Activated naive CD4-positive, alpha-beta T cell treated with anti-CD3 and anti-CD28 coated beads, Interleukin-2, amount 10 ng/mL, durations not matched to agents 7 days and 5 days (primary cell): Measurements from ENCODE around the gene TJP3.

Experiments used
- CTCF ChIA-PET: fragments of 350-600 bp; sonication (Branson Sonifier 250); formaldehyde crosslinking; loops from one replicate; lab custom pipeline; 2021; ENCODE audit warnings: antibody characterized with exemption; lab: Charles Lee
- DNase-seq: peaks from one replicate; pipeline ENCODE4 v3.0.0-alpha.2; 2020
- H3K27ac Mint-ChIP-seq: one replicate; pipeline ENCODE4 v1.8.0; 2021; ENCODE audit warnings: mild to moderate bottlenecking, moderate library complexity, mixed read lengths
- H3K27me3 Mint-ChIP-seq: one replicate; pipeline ENCODE4 v1.8.0; 2021; ENCODE audit warnings: mild to moderate bottlenecking, mixed read lengths
- H3K36me3 Mint-ChIP-seq: one replicate; pipeline ENCODE4 v1.8.0; 2021; ENCODE audit warnings: mixed read lengths
- H3K4me1 Mint-ChIP-seq: one replicate; pipeline ENCODE4 v1.8.0; 2021; ENCODE audit warnings: mixed read lengths
- H3K4me3 Mint-ChIP-seq: one replicate; pipeline ENCODE4 v1.8.0; 2021; ENCODE audit warnings: mild to moderate bottlenecking, moderate library complexity, mixed read lengths
- H3K9me3 Mint-ChIP-seq: one replicate; pipeline ENCODE4 v1.8.0; 2021; ENCODE audit warnings: mixed read lengths

TJP3 gene

DNA sequence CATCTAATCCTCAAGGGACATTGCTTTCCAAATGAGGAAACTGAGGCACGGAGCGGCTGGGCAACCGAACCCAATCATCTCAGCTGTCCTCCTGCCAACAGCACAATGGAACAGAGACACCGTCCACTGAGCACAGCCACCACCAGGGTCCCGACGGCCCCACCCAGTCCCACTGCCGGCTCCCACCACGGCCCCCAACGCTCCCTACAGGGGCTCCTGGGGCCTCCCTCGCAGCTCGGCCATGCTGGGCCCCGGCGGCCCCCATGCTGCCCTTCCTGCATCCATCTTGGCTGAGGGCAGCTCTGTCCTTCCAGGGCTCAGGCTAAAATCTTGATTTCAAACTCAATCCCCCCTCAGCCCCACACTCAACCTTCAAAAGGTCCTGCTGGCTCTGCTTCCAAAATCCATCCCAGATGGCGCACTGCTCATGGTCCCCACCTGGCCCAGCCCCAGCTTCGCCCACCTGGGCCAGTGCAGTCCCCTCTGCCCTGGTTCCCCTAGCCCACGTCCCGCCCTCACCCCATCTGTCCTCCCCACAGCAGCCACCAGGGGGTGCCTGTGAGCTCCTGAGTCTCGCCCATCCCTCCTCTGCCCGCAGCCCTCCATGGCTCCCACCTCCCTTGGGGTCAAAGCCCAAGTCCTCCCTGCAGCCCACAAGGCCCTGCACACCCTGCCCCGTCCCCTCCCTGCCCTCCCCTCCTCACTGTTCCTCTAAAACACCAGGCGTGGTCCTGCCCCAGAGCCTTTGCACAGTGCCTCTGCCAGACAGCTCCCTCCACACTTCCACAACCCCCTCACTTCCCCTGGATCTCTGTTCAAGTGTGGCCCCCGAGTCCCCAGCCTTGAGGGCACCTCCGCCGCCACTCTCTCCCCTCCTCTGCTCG is 15.8 kb upstream of the TJP3 start:
- H3K9me3 Mint-ChIP-seq, result peaks cover 3% of the 10 kb centered on the region

GRCh38 chr19:3693025-3693925 is 14.9 kb upstream of the TJP3 start:
- no peak overlapping the region for H3K4me3 Mint-ChIP-seq
- H3K36me3 Mint-ChIP-seq, result peaks cover 3% of the 10 kb centered on the region
- no peak overlapping the region for H3K27ac Mint-ChIP-seq

More for the DNA sequence above, 15.8 kb upstream of the TJP3 start:
- peak; percentile 63 for DNase-seq
- CTCF ChIA-PET, result interaction anchor here (0.6 to 1.6 kb wide), 4 partner anchors 16 to 117 kb away, joined by 3 to 6 read pairs (median 4); partner anchors contain the start of gene TJP3
- Mint-ChIP-seq H3K36me3 (peaks cover 3% of the 10 kb centered on the region), H3K4me3 (no peak overlapping the region), H3K27ac (no peak overlapping the region), H3K4me1 (peaks cover 38% of the 10 kb centered on the region), H3K27me3 (peaks cover 4% of the 10 kb centered on the region)

DNA sequence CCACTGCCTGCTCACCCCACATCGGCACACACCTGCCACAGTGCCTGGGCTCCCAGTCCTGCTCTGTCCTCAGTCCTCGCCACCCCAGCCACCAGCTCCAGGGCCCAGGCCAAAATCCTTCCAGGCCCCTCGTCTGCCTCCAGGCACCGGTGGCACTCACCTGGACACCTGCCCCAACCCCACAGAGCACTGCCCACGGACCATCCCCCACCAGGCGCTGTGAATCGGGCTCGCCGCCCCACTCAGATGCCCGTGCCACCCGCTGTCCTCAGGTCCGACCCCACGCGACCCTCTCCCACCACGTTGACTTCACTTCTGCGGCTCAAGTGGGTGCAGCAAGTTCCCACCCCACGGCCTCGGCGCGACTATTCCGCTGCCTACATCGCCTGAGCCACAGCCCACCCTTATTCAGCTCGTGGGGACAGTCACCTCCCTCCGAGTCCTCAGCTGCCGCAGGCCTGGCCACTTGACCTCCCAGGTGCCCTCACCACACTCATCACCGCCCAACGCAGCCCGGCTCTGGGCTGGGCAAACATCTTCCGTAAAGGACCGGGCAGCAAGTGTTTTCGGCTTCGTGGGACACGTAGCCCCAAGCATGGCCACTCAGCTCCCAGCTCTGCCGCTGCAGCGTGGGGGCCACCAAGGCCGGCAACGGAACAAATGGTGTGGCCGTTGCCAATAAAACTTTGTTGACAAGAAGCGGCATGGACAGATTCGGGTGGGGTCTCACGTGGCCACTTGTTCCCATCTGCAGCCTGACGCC is 13.6 kb upstream of the TJP3 start:
- no peak overlapping the region for H3K27ac Mint-ChIP-seq
- peaks cover 43% of the 10 kb centered on the region for H3K4me1 Mint-ChIP-seq
- CTCF ChIA-PET, result no interaction called here

More at GRCh38 chr19:3693025-3693925, 14.9 kb upstream of the TJP3 start:
- no peak for DNase-seq
- peaks cover 3% of the 10 kb centered on the region for H3K9me3 Mint-ChIP-seq
- peaks cover 37% of the 10 kb centered on the region for H3K4me1 Mint-ChIP-seq
- H3K27me3 Mint-ChIP-seq, result peaks cover 3% of the 10 kb centered on the region
- CTCF ChIA-PET, result interaction anchor here (0.6 to 1.5 kb wide), 2 partner anchors 19 to 118 kb away, joined by 3 to 6 read pairs; no protein-coding TSS in a partner anchor

GRCh38 chr19:3695124-3695733 is 13.0 kb upstream of the TJP3 start:
- CTCF ChIA-PET, result no interaction called here
- H3K27ac Mint-ChIP-seq, result no peak overlapping the region
- peaks cover 3% of the 10 kb centered on the region for H3K9me3 Mint-ChIP-seq
- DNase-seq, result no peak
- no peak overlapping the region for H3K4me3 Mint-ChIP-seq
- H3K27me3 Mint-ChIP-seq, result no peaks in the 10 kb centered on the region
- H3K36me3 Mint-ChIP-seq, result peaks cover 3% of the 10 kb centered on the region
- peaks cover 36% of the 10 kb centered on the region for H3K4me1 Mint-ChIP-seq

More for the DNA sequence above, 13.6 kb upstream of the TJP3 start:
- Mint-ChIP-seq H3K4me3 (no peak overlapping the region), H3K9me3 (peaks cover 3% of the 10 kb centered on the region), H3K36me3 (peaks cover 3% of the 10 kb centered on the region), H3K27me3 (no peaks in the 10 kb centered on the region)
- no peak for DNase-seq

DNA sequence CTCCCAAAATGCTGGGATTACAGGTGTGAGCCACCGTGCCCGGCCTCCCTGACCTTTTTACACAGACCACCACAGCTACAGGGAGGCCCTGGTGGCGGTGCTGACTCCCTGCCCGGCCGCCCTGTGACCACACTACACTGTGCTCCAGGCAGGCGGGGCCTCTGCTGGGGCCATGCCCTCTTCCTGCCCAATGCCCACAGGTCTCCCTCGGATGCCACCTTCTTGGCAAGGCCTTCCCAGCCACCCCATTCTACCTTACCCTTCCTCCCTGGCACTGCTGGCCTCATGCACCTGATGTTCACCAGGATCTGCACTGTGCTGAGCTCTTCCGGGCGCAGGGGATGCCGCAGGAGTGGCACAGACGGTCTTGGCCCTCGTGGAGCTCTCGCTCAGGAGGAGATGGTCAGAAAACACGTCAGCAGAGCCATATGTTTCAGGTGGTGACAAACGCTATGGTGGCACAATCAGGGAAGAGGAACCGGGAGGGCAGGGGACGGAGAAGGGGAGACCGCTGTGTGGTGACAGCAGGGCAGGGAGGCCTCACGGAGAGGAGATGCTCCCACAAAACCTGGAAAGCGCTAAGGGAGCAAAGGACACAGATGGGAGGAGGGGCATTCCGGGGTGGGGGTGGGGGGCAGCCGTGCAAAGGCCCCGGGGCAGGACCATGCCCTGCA is 12.1 kb upstream of the TJP3 start:
- Mint-ChIP-seq H3K4me3 (no peak overlapping the region), H3K36me3 (peaks cover 2% of the 10 kb centered on the region), H3K9me3 (no peaks in the 10 kb centered on the region), H3K27ac (no peak overlapping the region), H3K27me3 (no peaks in the 10 kb centered on the region), H3K4me1 (peaks cover 33% of the 10 kb centered on the region)
- CTCF ChIA-PET, result interaction anchor here (1.9 kb wide), 1 partner anchor 30 kb away, joined by 8 read pairs; no protein-coding TSS in a partner anchor
- no peak for DNase-seq

DNA sequence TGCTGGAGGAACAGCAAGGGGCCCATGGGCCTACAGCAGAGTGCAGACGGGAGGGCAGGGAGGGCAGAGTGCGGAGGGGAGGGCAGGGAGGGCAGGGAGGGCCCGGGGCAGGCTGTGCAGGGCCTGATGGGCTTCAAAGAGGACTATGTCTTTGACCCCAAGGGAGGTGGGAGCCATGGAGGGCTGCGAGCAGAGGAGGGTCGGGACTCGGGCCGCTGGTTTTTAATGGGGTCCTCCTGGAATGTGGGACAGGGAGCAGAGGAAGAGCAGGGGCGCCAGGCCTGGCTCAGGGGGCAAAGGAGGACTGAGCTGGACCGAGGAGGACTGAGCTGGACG is 11.6 kb upstream of the TJP3 start:
- CTCF ChIA-PET, result interaction anchor here (1.9 kb wide), 1 partner anchor 30 kb away, joined by 8 read pairs; no protein-coding TSS in a partner anchor
- H3K36me3 Mint-ChIP-seq, result peaks cover 2% of the 10 kb centered on the region
- H3K4me3 Mint-ChIP-seq, result no peak overlapping the region
- H3K9me3 Mint-ChIP-seq, result no peaks in the 10 kb centered on the region
- DNase-seq, result no peak
- H3K27me3 Mint-ChIP-seq, result no peaks in the 10 kb centered on the region
- peaks cover 28% of the 10 kb centered on the region for H3K4me1 Mint-ChIP-seq
- no peak overlapping the region for H3K27ac Mint-ChIP-seq

- Mint-ChIP-seq H3K36me3 (peaks cover 2% of the 10 kb centered on the region), H3K27ac (no peak overlapping the region), H3K4me3 (no peak overlapping the region), H3K27me3 (no peaks in the 10 kb centered on the region), H3K4me1 (peaks cover 25% of the 10 kb centered on the region), H3K9me3 (no peaks in the 10 kb centered on the region)
- CTCF ChIA-PET, result interaction anchor here (1.9 kb wide), 1 partner anchor 31 kb away, joined by 8 read pairs; no protein-coding TSS in a partner anchor
- no peak for DNase-seq
These were observed 11.1 kb upstream of the TJP3 start for GRCh38 chr19:3697094-3697493.

DNA sequence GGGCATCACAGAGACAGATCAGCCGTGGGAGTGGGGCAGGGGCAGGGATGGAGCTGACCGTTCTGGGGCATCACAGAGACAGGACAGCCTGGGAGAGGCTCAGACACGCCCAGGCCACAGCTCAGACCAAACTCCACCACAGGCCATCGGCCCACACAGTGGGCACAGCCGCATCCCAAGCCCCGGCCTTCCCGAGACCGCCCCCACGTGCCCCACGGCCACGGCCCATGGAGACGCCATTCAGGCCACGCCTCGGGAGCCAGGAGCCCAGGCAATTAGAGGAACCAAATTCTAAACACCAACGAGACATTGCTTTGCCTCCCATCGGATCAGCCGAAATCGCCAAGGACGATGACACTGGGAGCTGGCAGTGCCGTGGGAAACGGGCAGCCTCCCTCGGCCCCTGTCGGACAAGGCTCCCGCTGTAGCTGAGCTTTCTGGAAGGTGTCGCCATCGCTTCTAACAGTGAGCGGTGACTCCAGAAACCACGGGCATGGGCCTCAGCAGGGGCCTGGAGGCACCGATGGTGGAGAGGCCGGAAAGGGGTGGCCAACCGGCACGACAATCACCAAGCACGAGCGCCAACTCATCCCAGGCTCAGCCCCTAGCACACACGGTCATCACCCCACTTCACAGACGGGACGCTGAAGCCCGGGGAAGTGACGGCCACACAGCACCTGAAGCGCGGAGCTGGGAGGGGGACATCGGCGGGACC is 10.4 kb upstream of the TJP3 start:
- Mint-ChIP-seq H3K4me3 (peak overlapping the region; percentile 41), H3K27ac (no peak overlapping the region), H3K4me1 (peaks cover 21% of the 10 kb centered on the region), H3K27me3 (peaks cover under 1% of the 10 kb centered on the region), H3K36me3 (peaks cover 2% of the 10 kb centered on the region), H3K9me3 (no peaks in the 10 kb centered on the region)
- CTCF ChIA-PET, result interaction anchor here (1.9 kb wide), 1 partner anchor 31 kb away, joined by 8 read pairs; no protein-coding TSS in a partner anchor
- no peak for DNase-seq

DNA sequence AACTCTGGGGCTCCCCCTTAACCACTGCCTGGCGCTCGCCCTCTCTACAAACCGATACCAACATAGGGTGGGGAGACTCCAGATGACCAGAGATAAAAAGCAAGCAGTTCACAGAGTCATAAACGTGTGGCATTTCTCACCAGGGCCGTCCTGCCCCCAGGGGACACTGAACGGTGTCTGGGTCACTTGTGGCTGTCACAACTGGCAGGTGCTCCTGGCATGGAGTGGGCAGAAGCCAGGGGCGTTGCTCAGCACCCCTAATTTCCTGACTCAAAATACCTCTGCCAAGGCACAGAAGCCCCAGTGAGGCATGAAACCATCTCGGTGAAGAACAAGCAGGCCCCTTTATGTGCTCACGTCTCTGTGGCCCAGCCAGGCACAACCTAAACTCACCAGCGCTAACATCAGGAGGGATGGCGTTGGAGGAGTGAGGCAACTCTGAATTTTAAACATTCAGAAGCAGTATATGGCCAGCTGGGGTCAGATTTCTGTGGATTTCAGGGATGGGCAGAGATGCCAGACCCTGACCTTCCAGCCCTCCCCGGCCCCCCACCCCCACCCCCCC is 9.7 kb upstream of the TJP3 start:
- DNase-seq, result no peak
- Mint-ChIP-seq H3K9me3 (no peaks in the 10 kb centered on the region), H3K4me1 (peaks cover 19% of the 10 kb centered on the region), H3K4me3 (peak overlapping the region; percentile 41), H3K36me3 (peaks cover 2% of the 10 kb centered on the region), H3K27ac (no peak overlapping the region), H3K27me3 (peaks cover 5% of the 10 kb centered on the region)
- CTCF ChIA-PET, result interaction anchor here (2.2 kb wide), 1 partner anchor 32 kb away, joined by 9 read pairs; no protein-coding TSS in a partner anchor

GRCh38 chr19:3698974-3699740 is 9.0 kb upstream of the TJP3 start:
- Mint-ChIP-seq H3K4me3 (peak overlapping the region; percentile 92), H3K27ac (peak overlapping the region; percentile 83), H3K27me3 (peaks cover 8% of the 10 kb centered on the region), H3K36me3 (peaks cover 2% of the 10 kb centered on the region), H3K4me1 (peaks cover 19% of the 10 kb centered on the region), H3K9me3 (no peaks in the 10 kb centered on the region)
- CTCF ChIA-PET, result interaction anchor here (0.8 to 2.2 kb wide), 4 partner anchors 8 to 149 kb away, joined by 3 to 9 read pairs (median 6); partner anchors contain the start of gene TJP3
- peak; percentile 56 for DNase-seq

DNA sequence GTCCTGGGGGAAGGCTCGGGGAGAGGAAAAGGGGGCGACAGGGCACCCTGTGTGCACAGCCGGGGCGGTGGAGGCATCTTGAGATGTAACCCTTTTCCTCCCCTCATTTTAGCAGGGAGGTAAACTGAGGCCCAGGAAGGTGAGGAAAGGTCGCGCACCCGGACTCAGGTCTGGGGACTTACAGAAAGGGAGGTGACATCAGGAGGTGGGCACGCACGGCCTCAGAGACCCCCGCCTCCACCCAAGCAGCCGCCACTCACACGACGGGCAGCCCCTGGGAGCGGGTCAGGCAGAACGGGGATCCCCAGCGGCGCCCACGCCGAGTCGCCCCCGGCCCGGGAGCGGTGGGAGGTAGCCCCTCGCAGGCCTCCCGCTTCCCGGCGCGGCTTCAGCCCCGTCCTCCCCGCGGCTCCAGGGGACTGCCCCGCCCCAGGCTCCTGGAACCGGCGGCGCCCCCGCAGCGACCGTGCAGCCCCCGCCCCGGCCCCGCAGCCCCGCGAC is 8.4 kb upstream of the TJP3 start:
- H3K4me3 Mint-ChIP-seq, result peak overlapping the region; percentile 92
- peaks cover 2% of the 10 kb centered on the region for H3K36me3 Mint-ChIP-seq
- peaks cover 10% of the 10 kb centered on the region for H3K27me3 Mint-ChIP-seq
- peaks cover 19% of the 10 kb centered on the region for H3K4me1 Mint-ChIP-seq
- H3K9me3 Mint-ChIP-seq, result no peaks in the 10 kb centered on the region
- DNase-seq, result peak; percentile 33
- CTCF ChIA-PET, result interaction anchor here (0.8 to 2.2 kb wide), 5 partner anchors 8 to 148 kb away, joined by 3 to 9 read pairs (median 3); partner anchors contain the start of gene TJP3
- H3K27ac Mint-ChIP-seq, result peak overlapping the region; percentile 83
